Naive B cell (primary cell): ENCODE measurements around the gene OR2V2. TPM values are rescaled to one million over a fixed set of nuclear protein-coding genes. Genes with fewer than 3 reads are reported as not detected.

ENCODE experiments used
- ATAC-seq, 2 donors: fragments of 150-1000 bp; cut with Tn5 transposase; 2 replicates each; pipeline ENCODE4 v1.10.0; 2021; ENCODE audit warnings: low read depth in 2 of 2, mild to moderate bottlenecking in 2 of 2, moderate library complexity in 2 of 2
- DNase-seq: peaks from one replicate; pipeline ENCODE4 v3.0.0; 2022
- H3K27ac Mint-ChIP-seq, 6 donors: one replicate each; pipeline ENCODE4 v1.8.0; 2020 to 2022; ENCODE audit warnings: mild to moderate bottlenecking in 6 of 6, mixed read lengths in 6 of 6, moderate library complexity in 5 of 6, inconsistent platforms in 2 of 6
- H3K27me3 Mint-ChIP-seq, 3 donors: one replicate each; pipeline ENCODE4 v1.8.0; 2021 to 2022; ENCODE audit warnings: mixed read lengths in 3 of 3, mild to moderate bottlenecking in 1 of 3
- H3K36me3 Mint-ChIP-seq, 2 donors: one replicate each; pipeline ENCODE4 v1.8.0; 2020 to 2022; ENCODE audit warnings: mixed read lengths in 2 of 2, inconsistent platforms in 1 of 2, mild to moderate bottlenecking in 1 of 2
- H3K4me1 Mint-ChIP-seq, 3 donors: one replicate each; pipeline ENCODE4 v1.8.0; 2020 to 2022; ENCODE audit warnings: mixed read lengths in 3 of 3, inconsistent platforms in 1 of 3, mild to moderate bottlenecking in 1 of 3, moderate library complexity in 1 of 3
- H3K4me3 Mint-ChIP-seq, 8 donors: one replicate each; pipeline ENCODE4 v1.8.0; 2020 to 2022; ENCODE audit warnings: mild to moderate bottlenecking in 8 of 8, mixed read lengths in 8 of 8, moderate library complexity in 8 of 8, inconsistent platforms in 2 of 8
- H3K9me3 Mint-ChIP-seq, 7 donors: one replicate each; pipeline ENCODE4 v1.8.0; 2020 to 2022; ENCODE audit warnings: mixed read lengths in 7 of 7, mild to moderate bottlenecking in 5 of 7, inconsistent platforms in 2 of 7, moderate library complexity in 1 of 7
- polyA plus RNA-seq, 6 donors: library from polyadenylated mRNA; unstranded; fragments of 300-500 nt; fragmentation: Illumina TruSeq; gene quantifications; one replicate each; pipeline ENCODE4 v1.2.3, GENCODE V29; 2021; ENCODE audit warnings: low read depth in 6 of 6

Gene OR2V2
- polyA plus RNA-seq, 6 donors from 2014 or later: not detected

GRCh38 chr5:181204826-181205760 is 57.7 kb downstream of the OR2V2 start, which contains the start of gene TRIM7:
Gene TRIM7, minus strand, starts transcription at chr5:181205196. Its CDS starts 86 bp downstream, at chr5:181205110.
- Mint-ChIP-seq H3K27ac (peak within 1 kb of the TSS in 5 of 6 donors; percentile 78 to 100 (median 99)), H3K36me3 (peaks cover 4 to 8% of the 10 kb centered on the region in 2 donors), H3K4me3 (peak within 1 kb of the TSS; percentile 86 to 98 (median 94)), H3K27me3 (peaks cover 20 to 37% (median 30%) of the 10 kb centered on the region in 3 donors), H3K4me1 (peaks cover 31 to 43% (median 40%) of the 10 kb centered on the region in 3 donors), H3K9me3 (peaks cover 0 to 10% (median 4%) of the 10 kb centered on the region in 7 donors)
- peak; percentile 15 for DNase-seq
- no peak for ATAC-seq

DNA sequence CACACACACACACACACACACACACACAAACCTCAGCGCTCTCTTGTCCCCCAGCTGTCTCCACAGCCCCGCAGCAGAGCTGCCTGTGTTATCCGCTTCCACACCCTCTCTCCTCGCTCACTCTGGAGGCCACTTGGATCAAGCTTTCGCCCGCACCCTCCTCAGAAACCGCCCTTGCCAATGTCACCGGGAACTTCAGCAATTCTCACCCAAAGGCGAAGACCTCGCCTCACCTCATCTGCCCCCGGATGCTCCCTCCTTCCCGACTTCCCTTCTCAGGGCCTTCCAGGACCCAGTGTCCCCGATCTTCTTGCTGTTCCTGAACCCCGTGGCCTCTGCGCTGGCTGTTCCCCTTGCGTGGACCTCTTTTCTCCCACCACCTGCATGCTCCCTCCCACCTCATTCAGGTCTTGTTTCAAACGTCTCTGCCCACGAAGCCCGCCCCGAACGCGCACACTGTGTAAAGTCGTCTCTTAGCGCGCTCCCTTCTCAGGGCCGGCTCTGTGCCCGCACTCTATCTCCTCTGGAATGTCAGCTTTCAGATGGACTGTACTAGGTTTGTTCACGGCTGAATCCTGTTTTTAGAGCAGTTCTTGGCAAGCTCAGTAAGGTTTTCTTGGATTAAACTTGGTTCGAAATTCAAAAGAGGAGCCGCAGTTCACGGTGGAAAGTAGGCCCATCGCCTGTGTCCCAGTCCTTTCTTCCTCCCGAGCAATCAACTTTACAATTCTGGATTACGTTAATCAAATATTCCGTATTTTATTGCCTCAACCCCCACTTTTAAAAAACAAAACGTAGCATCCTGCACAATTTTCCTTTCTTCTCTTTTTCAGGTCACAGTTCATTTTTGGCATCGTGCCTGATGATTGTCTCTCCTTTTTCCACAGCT is 58.6 kb downstream of the OR2V2 start:
- peak overlapping the region; percentile 86 to 98 (median 94) for H3K4me3 Mint-ChIP-seq
- peak; percentile 14 to 17 for ATAC-seq
- peaks cover 20 to 33% (median 30%) of the 10 kb centered on the region in 3 donors for H3K27me3 Mint-ChIP-seq
- peak overlapping the region; percentile 78 to 100 (median 98) for H3K27ac Mint-ChIP-seq
- H3K36me3 Mint-ChIP-seq: peaks cover 4 to 8% of the 10 kb centered on the region in 2 donors
- peak; percentile 15 for DNase-seq
- H3K4me1 Mint-ChIP-seq: peaks cover 31 to 43% (median 38%) of the 10 kb centered on the region in 3 donors
- H3K9me3 Mint-ChIP-seq: peaks cover 0 to 10% (median 4%) of the 10 kb centered on the region in 7 donors

- Mint-ChIP-seq H3K4me3 (peak overlapping the region; percentile 86 to 98 (median 94)), H3K27ac (peak overlapping the region; percentile 63 to 100 (median 98)), H3K9me3 (peaks cover 0 to 10% (median 4%) of the 10 kb centered on the region in 7 donors), H3K27me3 (peaks cover 20 to 33% (median 30%) of the 10 kb centered on the region in 3 donors), H3K4me1 (peaks cover 31 to 43% (median 38%) of the 10 kb centered on the region in 3 donors), H3K36me3 (peaks cover 4 to 8% of the 10 kb centered on the region in 2 donors)
- peak; percentile 62 for DNase-seq
- ATAC-seq: peak; percentile 47 to 61
Observed at GRCh38 chr5:181207214-181207959, 60.0 kb downstream of the OR2V2 start.

- Mint-ChIP-seq H3K27me3 (peaks cover 20 to 32% (median 30%) of the 10 kb centered on the region in 3 donors), H3K27ac (peak overlapping the region; percentile 55 to 100 (median 98)), H3K36me3 (peaks cover 4 to 8% of the 10 kb centered on the region in 2 donors), H3K9me3 (peaks cover 0 to 10% (median 4%) of the 10 kb centered on the region in 7 donors), H3K4me3 (peak overlapping the region; percentile 86 to 98 (median 94)), H3K4me1 (peaks cover 31 to 43% (median 38%) of the 10 kb centered on the region in 3 donors)
- ATAC-seq (no peak), DNase-seq (no peak)
Observed at GRCh38 chr5:181207960-181208253, 60.5 kb downstream of the OR2V2 start.

Other genes with a start within 250 kb of the OR2V2 start
- gene BTNL8, start 248.4 kb upstream of the OR2V2 start, polyA plus RNA-seq: not detected
- not detected for gene BTNL3, start 158.7 kb upstream of the OR2V2 start, polyA plus RNA-seq
- gene BTNL9, start 107.3 kb upstream of the OR2V2 start, polyA plus RNA-seq: 1 to 10 TPM in 1 of 6 donors, under 1 TPM in 5; 0.08 to 1.4 (median 0.58) TPM
- gene OR2V1, start 16.4 kb upstream of the OR2V2 start, polyA plus RNA-seq: not detected
- gene TRIM7, start 57.6 kb downstream of the OR2V2 start, polyA plus RNA-seq: under 1 TPM in 3 of 6 donors, not detected in 3; 0.09 to 0.27 (median 0.24) TPM
- 1 to 10 TPM in 3 of 6 donors, under 1 TPM in 3; 0.40 to 1.6 (median 1.0) TPM for gene TRIM41, start 75.7 kb downstream of the OR2V2 start, polyA plus RNA-seq
- gene RACK1, start 96.3 kb downstream of the OR2V2 start, polyA plus RNA-seq: 1,000 to 10,000 TPM; 2,383 to 2,887 (median 2,526) TPM
- 10 to 100 TPM in 5 of 6 donors, 1 to 10 TPM in 1; 6.4 to 35.1 (median 27.7) TPM for gene TRIM52, start 113.6 kb downstream of the OR2V2 start, polyA plus RNA-seq
- not detected for gene OR4F3, start 219.7 kb downstream of the OR2V2 start, polyA plus RNA-seq